H9 (cell line): Measurements from ENCODE around the gene TSSK2. TPM values are rescaled to one million over a fixed set of nuclear protein-coding genes. Genes with fewer than 3 reads are reported as not detected.

ENCODE experiments used
- DNase-seq: peaks from one replicate; pipeline ENCODE4 v3.0.0-alpha.2; 2017
- H2AFZ ChIP-seq: one replicate; pipeline ENCODE4 v1.6.1; 2013; ENCODE audit warnings: mild to moderate bottlenecking, low read length, control low read depth, moderate library complexity
- H2AK5ac ChIP-seq: 2 replicates; pipeline ENCODE4 v1.6.1; 2013; ENCODE audit warnings: low read length, control low read depth, mixed read lengths; ENCODE audit not compliant: insufficient read length
- H2BK120ac ChIP-seq: one replicate; pipeline ENCODE4 v1.6.1; 2013; ENCODE audit warnings: low read depth, mild to moderate bottlenecking, low read length, control low read depth, inconsistent platforms; ENCODE audit not compliant: poor library complexity, severe bottlenecking
- H2BK12ac ChIP-seq: 2 replicates; pipeline ENCODE4 v1.6.1; 2013; ENCODE audit warnings: low read length, control low read depth, mixed read lengths, low read depth; ENCODE audit not compliant: insufficient read length
- H2BK15ac ChIP-seq: 2 replicates; pipeline ENCODE4 v1.6.1; 2013; ENCODE audit warnings: low read depth, low read length, control low read depth
- H2BK20ac ChIP-seq: one replicate; pipeline ENCODE4 v1.6.1; 2013; ENCODE audit warnings: low read depth, mild to moderate bottlenecking, low read length, control low read depth, inconsistent platforms; ENCODE audit not compliant: poor library complexity, severe bottlenecking
- H2BK5ac ChIP-seq: 2 replicates; pipeline ENCODE4 v1.6.1; 2013; ENCODE audit warnings: low read length, control low read depth, mixed read lengths; ENCODE audit not compliant: insufficient read length
- H3K14ac ChIP-seq: 2 replicates; pipeline ENCODE4 v1.6.1; 2013; ENCODE audit warnings: low read length, control low read depth; ENCODE audit not compliant: insufficient read depth
- H3K18ac ChIP-seq: 2 replicates; pipeline ENCODE4 v1.6.1; 2013; ENCODE audit warnings: low read depth, mild to moderate bottlenecking, mixed read lengths, low read length, control low read depth; ENCODE audit not compliant: insufficient read length
- H3K23ac ChIP-seq: 2 replicates; pipeline ENCODE4 v1.6.1; 2013; ENCODE audit warnings: low read length, control low read depth, mixed read lengths, low read depth; ENCODE audit not compliant: insufficient read length
- H3K23me2 ChIP-seq: 2 replicates; pipeline ENCODE4 v1.6.1; 2013; ENCODE audit warnings: low read depth, mild to moderate bottlenecking, mixed read lengths, low read length, control low read depth; ENCODE audit not compliant: insufficient read length, poor library complexity, severe bottlenecking
- H3K27ac ChIP-seq: 2 replicates; pipeline ENCODE4 v1.5.1; 2013; ENCODE audit warnings: low read length, control low read depth, mixed read lengths, low read depth; ENCODE audit not compliant: insufficient read length
- H3K27me3 ChIP-seq: 2 replicates; pipeline ENCODE4 v1.6.1; 2013; ENCODE audit warnings: low read length, control low read depth, inconsistent platforms; ENCODE audit not compliant: insufficient read depth
- H3K4ac ChIP-seq: 2 replicates; pipeline ENCODE4 v1.6.1; 2013; ENCODE audit warnings: low read depth, mild to moderate bottlenecking, control low read depth, inconsistent platforms, low read length, moderate library complexity
- H3K4me1 ChIP-seq: 2 replicates; pipeline ENCODE4 v1.6.1; 2013; ENCODE audit warnings: low read length, control low read depth, inconsistent platforms; ENCODE audit not compliant: insufficient read depth
- H3K4me2 ChIP-seq: 2 replicates; pipeline ENCODE4 v1.6.1; 2013; ENCODE audit warnings: low read length, control low read depth, mixed read lengths; ENCODE audit not compliant: insufficient read length, insufficient read depth
- H3K56ac ChIP-seq: 2 replicates; pipeline ENCODE4 v1.6.1; 2013; ENCODE audit warnings: low read depth, mild to moderate bottlenecking, mixed read lengths, low read length, control low read depth; ENCODE audit not compliant: insufficient read length
- H3K79me1 ChIP-seq: 2 replicates; pipeline ENCODE4 v1.6.1; 2013; ENCODE audit warnings: low read depth, mild to moderate bottlenecking, moderate library complexity, low read length, control low read depth, inconsistent platforms; ENCODE audit not compliant: insufficient read depth, poor library complexity, severe bottlenecking
- H3K79me2 ChIP-seq: 2 replicates; pipeline ENCODE4 v1.6.1; 2013; ENCODE audit warnings: low read length, control low read depth, inconsistent platforms; ENCODE audit not compliant: insufficient read depth
- H3K9ac ChIP-seq: 2 replicates; pipeline ENCODE4 v1.6.1; 2013; ENCODE audit warnings: low read length, control low read depth, mixed read lengths; ENCODE audit not compliant: insufficient read length; ENCODE audit errors: extremely low read depth
- H3K9me3 ChIP-seq: one replicate; pipeline ENCODE4 v1.6.1; 2013; ENCODE audit warnings: low read depth, low read length, inconsistent platforms; ENCODE audit not compliant: control insufficient read depth
- H3T11ph ChIP-seq: one replicate; pipeline ENCODE4 v1.6.1; 2013; ENCODE audit warnings: mild to moderate bottlenecking, low read length, control low read depth, inconsistent platforms
- H4K20me1 ChIP-seq: one replicate; pipeline ENCODE4 v1.6.1; 2013; ENCODE audit not compliant: control insufficient read depth, insufficient read length, insufficient read depth
- H4K5ac ChIP-seq: 2 replicates; pipeline ENCODE4 v1.6.1; 2013; ENCODE audit warnings: low read depth, mild to moderate bottlenecking, mixed read lengths, low read length, control low read depth; ENCODE audit not compliant: insufficient read length
- H4K8ac ChIP-seq: replicated peaks from 2 replicates; pipeline ENCODE4 v1.6.1; 2013; ENCODE audit warnings: low read length, control low read depth, mixed read lengths, low read depth; ENCODE audit not compliant: insufficient read length
- H4K91ac ChIP-seq: 2 replicates; pipeline ENCODE4 v1.6.1; 2013; ENCODE audit warnings: low read depth, mild to moderate bottlenecking, moderate library complexity, mixed read lengths, low read length, control low read depth; ENCODE audit not compliant: insufficient read length
- H3K27ac Mint-ChIP-seq, 3 experiments: 2 replicates in 2 of 3; 3 replicates in 1 of 3; pipeline ENCODE4 v1.8.0; 2020 to 2021; ENCODE audit warnings: mixed read lengths in 3 of 3, mild to moderate bottlenecking in 1 of 3, moderate library complexity in 1 of 3
- H3K27me3 Mint-ChIP-seq: 2 replicates; pipeline ENCODE4 v1.8.0; 2021; ENCODE audit warnings: low read depth, mild to moderate bottlenecking, moderate library complexity, mixed read lengths
- H3K36me3 Mint-ChIP-seq, 3 experiments: 2 replicates in 2 of 3; 3 replicates in 1 of 3; pipeline ENCODE4 v1.8.0; 2020 to 2021; ENCODE audit warnings: low read depth in 3 of 3, mixed read lengths in 3 of 3; ENCODE audit not compliant: insufficient read depth in 1 of 3
- H3K4me1 Mint-ChIP-seq, 2 experiments: 2 replicates each; pipeline ENCODE4 v1.8.0; 2020; ENCODE audit warnings: mixed read lengths in 2 of 2
- H3K4me3 Mint-ChIP-seq, 2 experiments: 2 replicates in 1 of 2; 3 replicates in 1 of 2; pipeline ENCODE4 v1.8.0; 2020 to 2021; ENCODE audit warnings: mild to moderate bottlenecking in 2 of 2, mixed read lengths in 2 of 2, moderate library complexity in 1 of 2
- H3K9me3 Mint-ChIP-seq, 2 experiments: 2 replicates in 1 of 2; 3 replicates in 1 of 2; pipeline ENCODE4 v1.8.0; 2020; ENCODE audit warnings: mild to moderate bottlenecking in 2 of 2, mixed read lengths in 2 of 2, moderate library complexity in 1 of 2
- CTCF ChIP-seq: fragments of 200-600 bp; sonication (generic); conservative IDR thresholded peaks from 3 replicates; pipeline ENCODE4 v1.8.0; 2021; ENCODE audit warnings: antibody characterized with exemption, mild to moderate bottlenecking
- WGBS: extraction: QIAGEN DNeasy Blood & Tissue Kit; methylation state at CpG from one replicate; pipeline ENCODE4 v1.1.7; 2013; ENCODE audit warnings: missing lambda C conversion rate, low lambda C conversion rate, mixed read lengths; ENCODE audit not compliant: insufficient read length; ENCODE audit errors: extremely low coverage; 5-methylcytosine and 5-hydroxymethylcytosine counted together
- total RNA-seq: library from RNA; stranded (reverse); gene quantifications from 2 replicates; pipeline ENCODE4 v1.2.1, GENCODE V29; 2021

TSSK2 gene
- total RNA-seq, 1 experiment from 2014 or later = not detected

DNA sequence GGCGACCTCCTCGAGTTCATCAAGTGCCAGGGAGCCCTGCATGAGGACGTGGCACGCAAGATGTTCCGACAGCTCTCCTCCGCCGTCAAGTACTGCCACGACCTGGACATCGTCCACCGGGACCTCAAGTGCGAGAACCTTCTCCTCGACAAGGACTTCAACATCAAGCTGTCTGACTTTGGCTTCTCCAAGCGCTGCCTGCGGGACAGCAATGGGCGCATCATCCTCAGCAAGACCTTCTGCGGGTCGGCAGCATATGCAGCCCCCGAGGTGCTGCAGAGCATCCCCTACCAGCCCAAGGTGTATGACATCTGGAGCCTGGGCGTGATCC lies 542 bp downstream of the TSSK2 start:
- no peak for TF ChIP-seq CTCF
- H4K5ac ChIP-seq = no peak overlapping the region
- no peak overlapping the region for H2BK5ac ChIP-seq

More for the DNA sequence above, 542 bp downstream of the TSSK2 start:
- H2BK20ac ChIP-seq = no peak overlapping the region
- no peaks in the 10 kb centered on the region for H3K4me1 ChIP-seq
- no peak overlapping the region for H2BK12ac ChIP-seq
- H2BK120ac ChIP-seq = no peak overlapping the region
- H3K9ac ChIP-seq = no peak overlapping the region
- no peak overlapping the region for H4K91ac ChIP-seq
- H3T11ph ChIP-seq = no peak overlapping the region
- H3K18ac ChIP-seq = no peak overlapping the region
- H2BK15ac ChIP-seq = no peak overlapping the region
- H3K4me1 Mint-ChIP-seq = no peaks in the 10 kb centered on the region; a peak in 1 of 4 replicates
- H3K4me3 Mint-ChIP-seq = no peak overlapping the region
- H3K9me3 Mint-ChIP-seq = no peaks in the 10 kb centered on the region
- H4K8ac ChIP-seq = no peak overlapping the region
- no peaks in the 10 kb centered on the region for H3K27me3 ChIP-seq
- no peak overlapping the region for H3K4me2 ChIP-seq
- H3K79me1 ChIP-seq = no peaks in the 10 kb centered on the region
- no peaks in the 10 kb centered on the region; the same call in 1 of the 2 replicates for H3K27me3 Mint-ChIP-seq
- DNase-seq = no peak
- no peaks in the 10 kb centered on the region for H3K79me2 ChIP-seq
- H3K23me2 ChIP-seq = no peaks in the 10 kb centered on the region
- H3K9me3 ChIP-seq = no peaks in the 10 kb centered on the region
- H4K20me1 ChIP-seq = no peaks in the 10 kb centered on the region
- no peak overlapping the region for H2AK5ac ChIP-seq
- H3K27ac Mint-ChIP-seq = no peak overlapping the region; a peak in 1 of 7 replicates
- H3K4ac ChIP-seq = no peak overlapping the region
- no peak overlapping the region for H3K23ac ChIP-seq
- peaks cover 12 to 47% (median 28%) of the 10 kb centered on the region in 3 experiments for H3K36me3 Mint-ChIP-seq
- no peak overlapping the region for H3K14ac ChIP-seq
- no CpG with 5 or more reads among the region's 19 CpGs for WGBS
- no peak overlapping the region for H2AFZ ChIP-seq
- H3K27ac ChIP-seq = no peak overlapping the region
- H3K56ac ChIP-seq = no peak overlapping the region
